IPS DF 4.7 (cell line): ENCODE measurements around the gene ANKS6.

ENCODE experiments used
- DNase-seq: peaks from one replicate; pipeline ENCODE4 v3.0.0-alpha.2; 2013; ENCODE audit warnings: low spot score; ENCODE audit errors: extremely low read depth

Gene ANKS6

DNA sequence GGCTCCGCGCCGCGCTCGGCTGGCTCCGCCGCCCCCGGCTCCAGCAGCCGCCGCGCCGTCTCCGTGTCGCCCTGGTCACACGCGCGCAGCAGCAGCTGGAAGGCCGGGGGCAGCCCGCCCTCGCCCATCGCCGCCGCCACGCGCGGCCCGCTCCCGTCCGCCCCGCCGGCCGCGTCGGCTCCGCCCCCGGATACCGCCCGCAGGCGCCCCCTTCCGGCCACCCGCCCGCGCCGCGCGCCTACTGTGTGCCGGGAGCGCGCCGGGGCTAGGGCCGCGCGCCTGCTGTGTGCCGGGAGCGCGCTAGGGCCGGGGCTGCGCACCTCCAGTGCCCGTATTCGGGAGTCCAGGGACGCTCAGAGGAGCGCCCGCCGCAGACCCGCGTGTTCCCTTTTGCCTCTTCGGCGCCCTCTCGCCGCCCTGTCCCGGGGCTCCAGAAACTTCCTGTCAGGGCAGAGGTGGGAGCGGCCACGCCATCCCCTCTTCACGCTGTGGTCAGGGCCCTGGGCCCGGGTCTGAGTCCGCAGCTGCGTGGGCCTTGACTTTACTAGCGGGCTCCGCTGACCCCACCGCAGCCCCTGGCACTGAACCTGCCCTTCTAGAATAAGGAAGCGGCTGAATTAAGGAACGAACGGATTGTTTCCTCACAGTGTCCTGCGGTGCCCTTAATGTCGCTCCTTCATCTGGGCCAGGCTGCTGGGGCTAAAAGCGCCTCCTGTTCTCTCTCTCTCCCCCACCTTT is at the start of gene ANKS6:
Gene ANKS6 (minus strand): TSS at position 192 of the 738 bp plus-strand sequence. CDS start 64 bp downstream, at position 128.
- no peak for DNase-seq

DNA sequence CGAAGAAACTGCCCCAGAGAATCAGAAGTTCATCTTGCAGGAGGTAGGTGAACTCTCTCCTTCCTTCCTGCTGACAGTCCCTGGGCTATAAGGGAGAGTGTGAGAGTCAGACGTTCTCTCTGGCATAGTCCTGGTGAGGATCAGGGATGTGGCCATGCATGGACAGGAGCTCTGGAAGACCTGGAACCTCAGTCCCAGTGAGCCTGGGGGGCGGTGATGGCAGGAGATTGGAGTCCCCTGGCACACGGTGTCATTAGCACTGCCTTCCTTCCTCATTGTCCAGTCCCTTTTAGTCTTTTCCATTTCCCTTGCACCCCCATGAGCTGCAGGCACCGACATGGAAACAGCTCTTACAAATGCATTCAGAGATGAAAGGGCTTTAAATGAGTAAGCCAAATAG is 49.7 kb upstream of the ANKS6 start:
- DNase-seq: no peak

DNA sequence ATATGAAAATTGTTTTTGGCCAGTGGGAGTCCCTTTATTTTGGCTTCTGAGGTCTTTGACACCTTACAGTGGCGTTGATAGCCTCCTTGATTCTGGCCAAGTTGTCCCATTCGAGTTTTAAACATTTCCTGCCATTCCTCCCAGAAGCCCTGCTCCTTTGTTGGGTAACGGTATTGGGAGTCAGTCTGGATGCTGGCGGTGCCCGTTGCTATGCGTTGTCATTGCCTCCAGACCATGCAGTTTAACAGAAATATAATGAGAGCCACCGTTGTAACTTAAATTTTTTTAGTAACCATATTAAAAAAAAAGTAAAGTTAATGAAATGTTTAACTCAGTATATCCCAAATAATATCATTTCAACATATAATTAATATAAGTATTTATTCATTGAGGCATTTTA is 46.2 kb upstream of the ANKS6 start:
- no peak for DNase-seq

DNA sequence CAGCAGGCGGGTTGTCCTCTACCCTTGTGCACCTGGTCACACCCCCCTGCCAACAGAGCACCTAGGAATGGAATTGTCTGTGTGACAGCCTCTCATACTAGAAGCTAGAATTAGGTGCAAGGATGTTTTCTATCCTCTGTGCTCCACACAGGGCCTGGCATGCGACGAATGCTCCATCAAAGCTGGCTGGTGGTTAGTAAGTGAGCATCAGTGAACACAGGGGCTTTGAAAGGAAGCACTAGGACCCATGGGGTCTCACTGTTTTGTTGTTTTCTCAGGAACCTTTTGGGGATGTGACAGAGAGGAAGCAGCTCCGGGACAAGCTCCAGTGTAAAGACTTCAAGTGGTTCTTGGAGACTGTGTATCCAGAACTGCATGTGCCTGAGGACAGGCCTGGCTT is 43.4 kb upstream of the ANKS6 start:
- no peak for DNase-seq

DNA sequence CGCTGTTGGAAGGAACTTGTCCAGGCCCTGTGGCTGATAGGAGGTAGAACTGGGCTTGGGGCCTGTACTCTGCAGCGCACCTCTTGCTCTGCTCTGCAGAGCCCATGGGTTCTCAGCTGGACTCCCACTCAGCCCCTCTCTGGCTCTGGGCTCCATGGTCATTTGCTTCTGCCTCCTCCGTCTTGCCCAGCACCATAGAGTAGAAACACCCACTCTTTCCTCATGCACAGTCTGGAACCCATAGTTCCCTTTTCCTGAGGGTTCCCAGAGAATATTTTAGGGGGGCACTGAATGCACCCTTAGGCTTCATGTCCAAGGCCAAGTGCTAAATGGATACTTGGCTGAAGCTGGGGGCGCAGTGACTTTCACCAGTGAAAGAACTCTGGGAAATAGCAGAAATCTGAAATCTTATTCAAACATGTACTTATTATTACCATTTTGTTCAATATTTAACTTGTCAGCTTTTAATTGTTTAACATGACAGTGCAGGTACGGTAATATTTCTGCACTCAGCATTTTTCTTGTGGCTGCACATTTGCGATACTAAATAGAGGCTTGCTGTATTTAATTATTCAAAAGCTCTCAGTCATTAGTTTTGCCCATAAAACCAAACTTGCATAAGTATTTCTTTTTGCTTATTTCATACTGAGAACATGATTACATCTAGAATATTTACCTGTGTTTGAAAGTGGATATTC is 42.7 kb upstream of the ANKS6 start:
- DNase-seq: no peak

DNA sequence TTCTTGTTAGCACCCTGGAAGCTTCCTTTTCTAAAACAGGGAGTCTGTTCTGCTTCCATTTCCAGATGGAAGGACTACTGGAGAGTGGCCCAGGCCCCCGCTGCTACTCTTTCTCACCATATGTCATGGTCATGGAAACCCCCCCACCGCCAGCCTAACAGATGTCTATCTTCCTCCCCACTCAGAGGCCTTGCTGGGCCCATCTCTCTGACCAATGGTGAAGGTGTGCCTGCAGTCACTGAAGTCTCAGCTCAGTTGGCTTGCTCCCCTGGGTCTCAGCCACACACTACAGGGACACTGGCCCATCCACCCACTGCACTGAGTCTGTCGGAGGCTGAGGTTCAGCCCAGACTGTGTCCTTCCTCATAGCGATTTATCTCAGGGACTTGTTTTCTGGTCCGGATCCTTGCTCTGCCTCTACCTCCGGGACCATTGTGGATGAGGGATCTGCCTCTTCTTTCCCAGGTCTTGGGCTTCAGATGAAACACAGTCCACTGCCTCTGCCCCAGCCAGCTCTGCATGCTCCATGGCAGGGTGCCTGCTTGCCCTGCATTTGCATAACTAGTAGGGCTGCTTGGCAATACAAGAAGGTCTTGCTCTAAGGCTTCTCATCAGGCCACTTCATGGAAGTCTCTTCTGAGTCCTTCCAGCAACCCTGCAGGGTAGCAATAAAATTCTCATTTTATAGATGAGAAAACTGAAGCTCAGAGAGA is 42.0 kb upstream of the ANKS6 start:
- no peak for DNase-seq

DNA sequence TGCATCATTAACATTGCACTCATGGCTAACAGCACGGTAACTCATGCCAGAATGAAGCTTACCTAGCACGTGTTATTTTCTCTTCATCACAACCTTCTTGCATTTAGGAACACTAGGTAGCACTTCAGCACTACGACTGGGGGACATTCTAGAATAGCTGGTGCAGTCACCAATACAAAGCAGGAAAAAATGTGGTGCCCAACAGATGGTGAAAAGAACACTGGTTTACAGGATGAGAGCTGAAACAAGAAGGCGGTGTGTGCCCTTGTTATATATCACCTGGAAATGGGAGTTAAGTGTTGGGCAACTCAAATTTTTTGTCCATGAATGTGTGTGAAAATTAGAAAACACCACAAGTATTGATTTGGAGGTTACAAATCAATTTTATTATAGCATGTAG is 41.2 kb upstream of the ANKS6 start:
- no peak for DNase-seq

DNA sequence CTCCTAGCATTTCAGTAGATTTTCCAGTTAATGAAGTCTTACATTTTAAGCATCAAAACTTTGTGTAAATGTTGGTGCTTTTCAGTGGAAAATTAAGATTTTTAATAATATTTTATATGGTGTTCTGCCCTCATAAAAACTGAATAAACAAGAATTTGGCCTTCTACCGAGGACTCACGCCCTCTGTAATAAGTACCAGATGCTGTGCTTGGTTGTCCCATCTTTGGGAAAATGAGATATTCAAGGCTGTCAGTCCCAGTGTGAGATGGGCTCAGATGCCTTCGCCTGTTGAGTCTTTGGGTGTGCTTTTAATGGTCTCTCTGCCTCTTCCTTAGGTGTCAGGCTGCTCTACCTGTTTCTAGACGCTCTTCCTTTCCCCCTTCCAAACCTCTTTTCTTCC is 39.9 kb upstream of the ANKS6 start:
- DNase-seq: no peak

DNA sequence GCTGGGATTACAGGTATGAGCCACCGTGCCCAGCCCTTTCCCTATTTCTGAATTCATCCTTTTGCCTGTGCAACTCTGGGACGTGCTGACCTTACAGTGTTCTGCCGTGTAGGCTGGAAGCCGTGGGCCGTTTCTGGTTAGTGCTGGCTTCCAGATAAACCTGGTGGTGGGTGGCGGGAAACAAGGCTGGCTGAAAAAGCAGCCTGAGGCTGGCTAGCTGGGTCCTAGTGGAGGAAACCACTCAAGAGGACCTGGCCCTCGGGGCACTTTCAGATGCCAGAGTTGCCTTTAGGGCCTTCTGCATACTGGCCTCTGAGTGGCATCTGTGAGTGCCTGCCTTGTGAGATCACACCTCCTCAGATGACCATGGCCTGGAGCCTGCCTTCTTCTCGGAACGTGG is 38.0 kb upstream of the ANKS6 start:
- DNase-seq: no peak

DNA sequence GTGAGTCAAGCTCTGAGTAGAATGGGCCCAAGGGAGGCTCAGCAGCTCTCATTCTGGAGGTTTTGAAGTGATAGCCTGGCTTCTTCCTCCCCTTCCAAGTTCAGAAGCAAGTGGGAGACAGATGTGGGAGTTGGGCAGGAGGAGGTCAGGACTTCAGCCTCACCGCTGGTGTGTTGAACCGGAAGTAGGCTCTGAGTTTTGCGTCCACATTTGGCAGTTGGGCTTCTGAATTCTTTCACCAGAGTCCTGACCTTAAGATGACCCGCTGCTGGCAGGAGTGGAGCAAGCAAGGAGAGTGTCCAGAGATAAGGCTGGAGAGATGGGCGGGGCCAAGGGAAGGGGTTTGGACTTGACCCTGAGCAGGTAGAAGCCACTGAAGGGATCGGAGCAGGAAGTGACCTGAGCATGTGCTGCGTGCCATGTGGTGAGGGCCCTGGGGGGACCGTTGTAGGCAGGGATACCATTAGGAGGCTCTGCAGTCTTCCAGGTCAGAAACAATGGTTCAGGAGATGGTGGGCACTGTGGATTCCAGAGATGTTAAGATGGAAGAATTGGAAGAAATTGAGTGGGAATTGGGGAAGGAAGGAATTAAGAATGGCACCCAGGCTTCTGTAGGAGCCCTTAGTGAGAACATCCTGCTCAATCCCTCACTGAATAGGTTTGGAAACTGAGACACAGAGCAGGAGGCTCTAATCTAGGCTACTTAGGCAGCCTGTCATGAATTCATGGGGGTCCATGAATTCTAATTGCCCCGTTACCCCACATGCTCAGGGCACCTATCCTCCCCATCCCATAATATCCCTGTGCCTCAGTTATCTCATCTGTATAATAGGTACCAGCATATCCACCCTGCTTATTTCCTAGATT is 37.0 kb upstream of the ANKS6 start:
- DNase-seq: no peak

DNA sequence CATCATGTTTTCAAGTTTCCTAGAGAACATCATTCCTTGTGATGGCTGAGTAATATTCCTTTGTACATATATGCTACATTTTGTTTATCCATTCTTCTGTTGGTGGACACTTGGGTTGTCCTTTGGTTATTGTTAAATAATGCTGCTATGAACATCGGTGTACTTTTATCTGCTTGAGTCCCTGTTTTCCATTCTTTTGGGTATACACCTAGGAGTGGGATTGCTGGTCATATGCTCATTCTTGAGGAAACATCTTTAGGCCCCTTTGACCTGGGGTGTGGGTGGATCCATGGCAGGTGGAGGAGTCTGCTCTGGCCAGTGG is 36.4 kb upstream of the ANKS6 start:
- no peak for DNase-seq

DNA sequence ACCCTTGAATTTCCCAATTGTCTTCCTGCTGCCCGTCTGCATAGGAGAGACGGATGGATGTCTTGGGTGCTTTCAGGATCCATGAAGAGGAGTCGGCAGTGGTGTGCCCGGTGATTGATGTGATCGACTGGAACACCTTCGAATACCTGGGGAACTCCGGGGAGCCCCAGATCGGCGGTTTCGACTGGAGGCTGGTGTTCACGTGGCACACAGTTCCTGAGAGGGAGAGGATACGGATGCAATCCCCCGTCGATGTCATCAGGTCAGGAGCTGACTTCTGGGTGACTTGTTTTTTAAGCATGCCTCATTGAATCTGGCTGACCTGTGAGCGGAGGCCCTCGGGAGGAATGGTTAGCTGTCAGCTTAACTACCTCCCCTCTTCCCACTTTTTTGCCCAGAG is 35.3 kb upstream of the ANKS6 start:
- DNase-seq: no peak

DNA sequence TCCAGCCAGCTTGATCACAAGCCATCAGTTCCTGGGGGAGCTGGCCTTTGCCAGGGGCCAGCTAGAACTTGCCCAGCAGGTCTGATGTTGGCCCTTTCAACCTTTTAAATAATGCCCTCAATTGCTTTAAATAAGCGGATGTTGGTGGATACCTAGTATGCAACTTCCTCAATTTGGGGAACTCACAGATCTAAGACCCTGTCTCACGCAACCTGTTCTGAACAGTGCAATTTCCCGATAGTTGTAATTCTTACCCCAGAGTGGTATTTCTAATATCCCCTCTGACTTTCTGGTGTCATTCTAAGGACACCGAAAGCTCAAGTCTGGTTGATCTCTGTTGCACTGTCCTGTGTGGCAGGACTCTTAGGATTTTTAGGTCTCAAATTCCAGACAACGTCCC is 34.2 kb upstream of the ANKS6 start:
- DNase-seq: no peak

DNA sequence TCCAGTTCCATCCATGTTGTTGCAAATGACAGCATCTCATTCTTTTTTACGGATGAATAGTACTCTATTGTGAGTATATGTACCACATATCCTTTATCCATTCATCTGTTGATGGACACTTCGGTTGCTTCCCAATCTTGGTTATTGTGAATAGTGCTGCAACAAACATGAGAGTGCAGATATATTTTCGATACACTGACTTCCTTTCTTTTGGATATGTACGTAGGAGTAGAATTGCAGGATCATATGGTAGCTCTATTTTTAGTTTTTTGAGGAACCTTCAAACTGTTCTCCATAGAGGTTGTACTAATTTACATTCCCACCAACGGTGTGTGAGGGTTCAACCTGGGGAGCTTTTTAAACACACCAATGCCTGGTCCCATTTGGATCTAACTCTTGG is 33.4 kb upstream of the ANKS6 start:
- DNase-seq: no peak

DNA sequence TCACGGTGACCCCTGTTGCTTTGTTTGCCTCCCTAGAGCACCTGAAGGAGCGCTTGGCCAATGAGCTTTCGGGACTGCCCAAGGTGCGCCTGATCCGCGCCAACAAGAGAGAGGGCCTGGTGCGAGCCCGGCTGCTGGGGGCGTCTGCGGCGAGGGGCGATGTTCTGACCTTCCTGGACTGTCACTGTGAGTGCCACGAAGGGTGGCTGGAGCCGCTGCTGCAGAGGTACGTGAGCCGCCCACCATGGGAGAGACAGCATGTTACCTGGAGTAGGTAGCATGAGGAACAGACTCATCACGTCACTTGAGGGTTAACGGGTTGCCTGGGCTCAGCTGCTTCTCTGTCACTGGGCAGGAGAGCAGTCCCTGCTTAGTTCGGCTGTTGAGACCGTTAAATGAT is 30.4 kb upstream of the ANKS6 start:
- DNase-seq: no peak

DNA sequence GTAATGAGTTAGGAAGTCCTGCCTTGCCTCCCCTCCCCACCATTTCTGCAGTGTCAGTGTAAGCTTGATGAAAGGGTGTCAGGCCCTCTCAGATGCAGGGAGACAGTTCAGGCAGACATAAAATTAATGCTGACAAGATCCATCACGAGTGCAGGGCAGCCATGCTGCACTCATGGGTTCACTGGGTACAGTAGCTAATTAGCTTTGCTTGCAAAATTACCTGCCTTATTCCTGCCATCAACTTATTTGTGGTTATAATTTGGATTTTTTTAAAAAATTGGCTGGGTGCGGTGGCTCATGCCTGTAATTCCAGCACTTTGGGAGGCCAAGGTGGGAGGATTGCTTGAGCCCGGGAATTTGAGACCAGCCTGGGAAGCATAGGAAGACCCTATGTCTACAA is 29.1 kb upstream of the ANKS6 start:
- no peak for DNase-seq

DNA sequence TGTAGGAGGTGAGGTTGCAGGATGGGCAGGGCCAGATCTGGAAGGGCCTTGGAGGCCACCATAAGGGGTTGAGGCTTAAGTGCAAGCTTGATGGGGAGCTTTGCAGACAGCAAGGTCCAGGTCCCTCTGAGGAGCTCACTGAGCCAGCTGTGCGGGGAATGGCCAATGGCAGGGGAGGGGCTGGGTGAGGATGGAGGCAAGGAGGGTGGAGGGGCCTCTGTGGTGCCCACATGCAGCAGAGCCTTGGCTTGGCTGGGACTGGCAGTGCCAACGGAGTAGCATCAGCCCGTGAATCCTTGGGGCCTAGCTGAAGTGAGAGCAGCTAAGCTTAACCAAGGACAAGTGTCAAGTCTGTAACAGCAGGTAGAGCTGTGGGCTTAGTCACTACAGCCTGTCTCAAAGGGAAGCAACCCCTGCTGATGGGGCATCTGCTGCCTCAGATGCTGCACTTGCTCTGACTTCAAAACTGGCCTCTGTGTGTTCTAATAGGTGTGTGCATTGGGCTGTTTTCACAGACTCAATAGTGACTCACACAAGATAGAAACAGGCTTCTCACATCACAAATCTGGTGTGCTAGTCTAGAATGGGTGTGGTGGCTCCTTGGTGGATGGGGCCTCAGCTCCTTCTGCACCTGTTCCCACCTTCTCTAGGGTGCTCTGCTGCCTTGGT is 27.4 kb upstream of the ANKS6 start:
- no peak for DNase-seq

DNA sequence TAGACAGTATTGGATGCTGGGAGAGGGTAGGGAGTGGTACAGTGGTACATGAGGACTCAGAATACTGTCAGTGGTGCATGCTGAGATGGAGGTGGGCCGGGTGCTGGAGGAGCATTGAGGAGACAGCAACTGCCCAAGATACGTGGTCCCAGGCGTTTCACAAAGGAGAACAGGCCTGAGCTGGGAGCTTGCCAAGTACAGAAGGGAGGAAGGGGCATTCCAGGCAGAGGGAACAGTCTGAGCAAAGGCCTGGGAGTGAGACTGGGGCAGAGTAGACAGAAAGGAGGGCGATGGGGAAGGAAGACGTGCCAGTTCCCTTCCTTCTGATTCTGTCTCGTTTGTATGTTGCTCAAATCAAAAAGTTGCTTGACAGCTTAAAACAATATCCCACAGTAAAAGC is 26.3 kb upstream of the ANKS6 start:
- DNase-seq: no peak

DNA sequence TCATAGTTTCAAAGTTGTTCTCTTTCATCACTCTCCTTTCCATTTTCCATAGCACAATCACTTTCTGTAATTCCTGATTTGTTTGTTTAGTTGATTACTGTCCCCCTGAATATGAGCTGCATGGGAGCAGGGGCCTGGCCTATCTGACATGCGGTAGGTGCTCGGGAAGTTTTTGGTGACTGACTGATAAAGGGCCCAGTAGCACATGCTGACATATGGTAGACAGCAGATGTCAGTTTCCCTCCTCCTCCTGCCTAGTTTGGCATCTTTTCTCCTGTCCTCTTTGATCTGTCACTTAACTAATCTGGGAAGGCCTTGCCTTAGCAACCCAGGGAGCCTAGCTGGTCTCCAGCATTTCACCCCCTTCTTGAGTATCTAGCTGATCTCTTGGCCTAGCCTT is 25.5 kb upstream of the ANKS6 start:
- DNase-seq: no peak

DNA sequence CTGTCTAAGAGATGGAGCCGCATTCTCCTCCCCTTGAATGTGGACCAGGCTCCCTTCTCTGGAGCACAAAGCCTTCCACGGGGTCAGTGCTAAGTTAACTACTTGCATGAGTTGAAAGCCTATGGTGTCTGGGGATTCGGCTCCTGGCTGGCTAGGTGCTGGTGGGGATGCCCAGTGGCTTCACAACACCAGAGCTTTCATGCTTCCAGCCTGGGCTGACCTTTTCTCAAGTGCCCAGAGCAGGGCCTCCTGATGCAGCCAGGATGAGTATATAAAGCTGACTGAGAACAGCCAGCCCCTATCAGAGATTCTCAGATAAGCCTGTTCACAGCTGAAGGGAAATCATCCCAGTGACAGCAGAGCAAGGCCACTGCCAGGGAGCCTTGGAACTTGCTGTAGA is 22.9 kb upstream of the ANKS6 start:
- DNase-seq: no peak

DNA sequence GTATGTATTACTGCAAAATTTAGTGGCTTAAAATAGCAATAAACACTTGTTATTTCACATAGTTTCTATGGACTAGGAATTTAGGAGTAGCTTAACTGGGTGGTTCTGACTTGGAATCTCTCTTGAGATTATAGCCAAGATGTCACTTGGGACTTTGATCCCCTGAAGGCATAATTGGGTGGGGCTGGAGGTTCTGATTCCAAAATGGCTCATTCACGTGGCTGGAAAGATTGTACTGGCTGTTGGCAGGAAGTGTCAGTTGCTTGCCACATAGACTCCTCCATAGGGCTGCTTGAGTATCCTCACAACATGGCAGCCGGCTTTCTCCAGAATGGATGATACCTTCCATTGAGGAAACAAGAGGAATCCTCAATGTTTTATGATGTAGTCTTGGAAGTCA is 22.4 kb upstream of the ANKS6 start:
- DNase-seq: no peak
